Measurements from ENCODE around the gene GRAMD4.

GRAMD4 gene

GRCh38 chr22:46696614-46697013 lies 76.4 kb downstream of the GRAMD4 start:
- no peak for DNase-seq

GRCh38 chr22:46697811-46698515 lies 77.8 kb downstream of the GRAMD4 start:
- DNase-seq, result no peak

- no peak for DNase-seq
Observed at GRCh38 chr22:46699091-46699490, 78.9 kb downstream of the GRAMD4 start.

- DNase-seq, result no peak
Observed at GRCh38 chr22:46701262-46701661, 81.1 kb downstream of the GRAMD4 start.

- DNase-seq, result no peak
Observed at GRCh38 chr22:46703171-46703995, 83.2 kb downstream of the GRAMD4 start.

- DNase-seq, result no peak
Observed at GRCh38 chr22:46703996-46704370, 83.8 kb downstream of the GRAMD4 start.

GRCh38 chr22:46706060-46706459 lies 85.9 kb downstream of the GRAMD4 start:
- no peak for DNase-seq

- no peak for DNase-seq
Observed at GRCh38 chr22:46707305-46707704, 87.1 kb downstream of the GRAMD4 start.

- no peak for DNase-seq
Observed at GRCh38 chr22:46707827-46708570, 87.8 kb downstream of the GRAMD4 start.

GRCh38 chr22:46708766-46709330 lies 88.7 kb downstream of the GRAMD4 start:
- no peak for DNase-seq

- no peak for DNase-seq
Observed at GRCh38 chr22:46710806-46711205, 90.6 kb downstream of the GRAMD4 start.

- DNase-seq, result no peak
Observed at GRCh38 chr22:46712288-46712687, 92.1 kb downstream of the GRAMD4 start.

GRCh38 chr22:46714550-46714949 lies 94.4 kb downstream of the GRAMD4 start:
- no peak for DNase-seq

GRCh38 chr22:46719921-46720320 lies 99.7 kb downstream of the GRAMD4 start:
- no peak for DNase-seq

GRCh38 chr22:46721501-46722085 lies 101.4 kb downstream of the GRAMD4 start:
- no peak for DNase-seq

- DNase-seq, result no peak
Observed at GRCh38 chr22:46723882-46724281, 103.7 kb downstream of the GRAMD4 start.

GRCh38 chr22:46725096-46725495 lies 104.9 kb downstream of the GRAMD4 start:
- no peak for DNase-seq

- DNase-seq, result peak; percentile 4
Observed at GRCh38 chr22:46726066-46726985, 106.1 kb downstream of the GRAMD4 start.

- DNase-seq, result no peak
Observed at GRCh38 chr22:46726986-46727317, 106.8 kb downstream of the GRAMD4 start.

GRCh38 chr22:46727813-46728364 lies 107.7 kb downstream of the GRAMD4 start:
- DNase-seq, result no peak

GRCh38 chr22:46728470-46728869 lies 108.3 kb downstream of the GRAMD4 start:
- DNase-seq, result no peak

All from NCI-H146 (cell line).